KOPT-K1 (cell line): Measurements from ENCODE around the gene RNASE12.

ENCODE experiments used
- H3K27ac ChIP-seq: fragments of 200-600 bp; sonication (generic); 2 replicates; pipeline ENCODE4 v1.5.1; 2016; ENCODE audit warnings: antibody characterized with exemption, mild to moderate bottlenecking, low read depth, low read length; ENCODE audit not compliant: poor library complexity, severe bottlenecking
- H3K36me3 ChIP-seq: fragments of 200-600 bp; sonication (generic); 2 replicates; pipeline ENCODE4 v1.5.1; 2017; ENCODE audit warnings: antibody characterized with exemption, mild to moderate bottlenecking, low read length, moderate library complexity; ENCODE audit not compliant: insufficient read depth
- H3K9me3 ChIP-seq: fragments of 200-600 bp; sonication (generic); 2 replicates; pipeline ENCODE4 v1.5.1; 2017; ENCODE audit warnings: antibody characterized with exemption, low read length, mild to moderate bottlenecking; ENCODE audit not compliant: insufficient read depth, poor library complexity, severe bottlenecking

The RNASE12 gene

DNA sequence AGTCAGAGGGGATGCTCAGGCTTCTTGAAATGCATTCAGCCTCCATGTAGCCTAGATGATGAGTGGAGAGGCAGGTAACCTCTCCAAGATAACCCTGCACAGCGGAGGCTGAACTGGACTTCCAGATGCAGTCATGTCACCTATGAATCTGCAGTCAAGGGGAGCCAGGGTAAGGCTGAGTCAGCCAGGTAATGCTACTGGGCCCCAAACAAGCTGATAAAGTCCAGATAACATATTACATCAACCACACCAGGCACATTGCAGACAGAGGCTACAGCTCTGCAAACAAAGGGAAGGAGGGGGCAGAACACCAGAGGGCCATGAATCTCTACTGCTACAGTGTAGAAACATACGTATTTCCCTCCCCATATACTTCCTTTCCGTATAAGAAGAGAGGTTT is 44.3 kb downstream of the RNASE12 start:
- no peaks in the 10 kb centered on the region for H3K9me3 ChIP-seq
- no peaks in the 10 kb centered on the region for H3K36me3 ChIP-seq
- no peak overlapping the region for H3K27ac ChIP-seq
